ENCODE data around the gene GRM1. TPM values are rescaled to one million over a fixed set of nuclear protein-coding genes. Genes with fewer than 3 reads are reported as not detected.
A peak's percentile ranks its signal among the peaks of the same experiment; 100 is the strongest.

The GRM1 gene
- total and polyA plus RNA-seq, 8 donors: not detected

DNA sequence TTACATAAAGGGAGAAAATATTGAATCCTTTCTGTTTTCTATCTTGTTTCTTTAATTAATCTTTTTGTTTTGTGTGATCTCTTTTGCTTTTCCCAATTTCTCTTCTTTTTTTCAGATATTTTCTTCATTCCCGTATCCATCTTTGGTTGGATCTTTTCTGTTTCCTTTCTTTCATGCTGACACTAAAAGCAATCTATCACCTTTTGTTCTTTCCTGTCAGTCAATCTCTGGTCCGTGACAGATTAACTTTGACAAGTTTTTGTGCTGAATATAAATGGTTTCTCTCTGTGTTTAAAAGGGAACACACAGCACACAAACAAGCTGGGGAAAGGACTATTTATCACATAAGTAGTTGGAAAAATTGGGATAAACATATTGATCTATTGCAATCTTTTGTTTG, 162.8 kb downstream of the GRM1 start:
- no peaks in the 10 kb centered on the region for H3K36me3 ChIP-seq
- H3K4me1 ChIP-seq: no peaks in the 10 kb centered on the region
- H3K4me3 ChIP-seq: no peak overlapping the region
- intact Hi-C loops (cut with DNase I; ENCODE audit: low total_unique reads): no loop called here
- no peak for TF ChIP-seq EP300 (IDR thresholded peaks at IDR 0.05)
- no peak for TF ChIP-seq POLR2AphosphoS5 (IDR thresholded peaks at IDR 0.05)
- TF ChIP-seq, protein P1, sequence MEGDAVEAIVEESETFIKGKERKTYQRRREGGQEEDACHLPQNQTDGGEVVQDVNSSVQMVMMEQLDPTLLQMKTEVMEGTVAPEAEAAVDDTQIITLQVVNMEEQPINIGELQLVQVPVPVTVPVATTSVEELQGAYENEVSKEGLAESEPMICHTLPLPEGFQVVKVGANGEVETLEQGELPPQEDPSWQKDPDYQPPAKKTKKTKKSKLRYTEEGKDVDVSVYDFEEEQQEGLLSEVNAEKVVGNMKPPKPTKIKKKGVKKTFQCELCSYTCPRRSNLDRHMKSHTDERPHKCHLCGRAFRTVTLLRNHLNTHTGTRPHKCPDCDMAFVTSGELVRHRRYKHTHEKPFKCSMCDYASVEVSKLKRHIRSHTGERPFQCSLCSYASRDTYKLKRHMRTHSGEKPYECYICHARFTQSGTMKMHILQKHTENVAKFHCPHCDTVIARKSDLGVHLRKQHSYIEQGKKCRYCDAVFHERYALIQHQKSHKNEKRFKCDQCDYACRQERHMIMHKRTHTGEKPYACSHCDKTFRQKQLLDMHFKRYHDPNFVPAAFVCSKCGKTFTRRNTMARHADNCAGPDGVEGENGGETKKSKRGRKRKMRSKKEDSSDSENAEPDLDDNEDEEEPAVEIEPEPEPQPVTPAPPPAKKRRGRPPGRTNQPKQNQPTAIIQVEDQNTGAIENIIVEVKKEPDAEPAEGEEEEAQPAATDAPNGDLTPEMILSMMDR (IDR thresholded peaks at IDR 0.05): no peak
- no peak for TF ChIP-seq POLR2A (IDR thresholded peaks at IDR 0.05)
- no peaks in the 10 kb centered on the region for H3K27me3 ChIP-seq
- no peak overlapping the region for H3K27ac ChIP-seq
- WGBS, 5 donors: 17 to 24% (median 19%) methylated on average over 2 of the region's 2 CpGs
- no peaks in the 10 kb centered on the region for H3K9me3 ChIP-seq
- no peak for DNase-seq

DNA sequence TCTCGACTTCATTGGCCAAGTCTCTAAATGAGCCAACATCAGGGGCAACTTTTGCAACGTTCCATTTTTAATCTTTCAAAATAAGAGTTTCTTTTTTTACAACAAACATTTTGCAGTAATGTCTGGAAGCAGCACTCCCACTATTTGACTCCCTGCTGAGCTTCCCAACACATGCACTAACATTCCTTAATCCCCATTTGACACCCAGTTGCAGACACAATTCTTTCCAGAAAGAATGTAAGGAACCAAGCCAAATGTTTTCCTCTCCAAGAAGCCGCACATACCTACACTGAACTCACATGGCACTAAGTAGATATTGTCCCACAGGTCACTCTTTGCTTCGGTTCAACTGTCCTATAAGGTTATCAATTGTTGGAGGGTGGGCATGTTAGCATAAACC, 165.6 kb downstream of the GRM1 start:
- TF ChIP-seq POLR2AphosphoS5 (IDR thresholded peaks at IDR 0.05) (no peak), POLR2A (IDR thresholded peaks at IDR 0.05) (no peak), EP300 (IDR thresholded peaks at IDR 0.05) (no peak)
- TF ChIP-seq, protein P1 (IDR thresholded peaks at IDR 0.05): no peak
- intact Hi-C loops (cut with DNase I; ENCODE audit: low total_unique reads): no loop called here
- Histone ChIP-seq H3K27me3 (no peaks in the 10 kb centered on the region), H3K4me1 (no peaks in the 10 kb centered on the region), H3K27ac (no peak overlapping the region), H3K36me3 (no peaks in the 10 kb centered on the region), H3K4me3 (no peak overlapping the region), H3K9me3 (no peaks in the 10 kb centered on the region)
- no peak for DNase-seq
- 54 to 65% (median 61%) methylated on average over 4 of the region's 4 CpGs for WGBS, 5 donors

- TF ChIP-seq, protein P1 (IDR thresholded peaks at IDR 0.05): no peak
- TF ChIP-seq POLR2A (IDR thresholded peaks at IDR 0.05) (no peak), POLR2AphosphoS5 (IDR thresholded peaks at IDR 0.05) (no peak)
- intact Hi-C loops (cut with DNase I; ENCODE audit: low total_unique reads): no loop called here
- WGBS, 5 donors: 52 to 79% (median 70%) methylated on average over 2 of the region's 2 CpGs
- no peaks in the 10 kb centered on the region for H3K36me3 ChIP-seq
- no peak overlapping the region for H3K27ac ChIP-seq
- H3K4me1 ChIP-seq: no peaks in the 10 kb centered on the region
- no peaks in the 10 kb centered on the region for H3K27me3 ChIP-seq
- no peaks in the 10 kb centered on the region for H3K9me3 ChIP-seq
- DNase-seq: peak in 1 of 2 donors; percentile 65
- no peak overlapping the region for H3K4me3 ChIP-seq
Observed at GRCh38 chr6:146200176-146200575, 171.3 kb downstream of the GRM1 start.

DNA sequence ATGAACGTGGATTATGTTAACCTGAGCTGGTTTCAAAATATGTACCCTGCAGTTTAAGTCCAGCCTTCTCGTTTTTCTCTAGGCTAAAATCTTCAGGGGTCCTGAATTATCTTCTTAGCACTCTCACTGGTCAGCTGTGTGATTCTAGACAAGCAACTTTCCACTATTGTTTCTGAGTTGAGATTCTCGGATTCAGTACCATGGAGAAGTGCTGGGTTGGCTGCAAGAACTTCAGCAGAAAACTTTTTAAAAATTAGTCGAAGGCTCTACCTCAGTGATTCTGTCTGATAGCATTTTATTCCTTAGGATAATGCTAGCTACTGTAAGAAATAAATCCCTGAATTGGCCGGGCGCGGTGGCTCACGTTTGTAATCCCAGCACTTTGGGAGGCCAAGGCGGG, 173.7 kb downstream of the GRM1 start:
- intact Hi-C loops (cut with DNase I; ENCODE audit: low total_unique reads): no loop called here
- Histone ChIP-seq H3K9me3 (no peaks in the 10 kb centered on the region), H3K27me3 (no peaks in the 10 kb centered on the region), H3K4me3 (no peak overlapping the region), H3K27ac (no peak overlapping the region), H3K36me3 (no peaks in the 10 kb centered on the region), H3K4me1 (no peaks in the 10 kb centered on the region)
- WGBS, 5 donors: 76 to 79% (median 78%) methylated on average over 9 of the region's 9 CpGs
- TF ChIP-seq POLR2A (IDR thresholded peaks at IDR 0.05): no peak
- TF ChIP-seq EP300 (IDR thresholded peaks at IDR 0.05): no peak
- DNase-seq: no peak

GRCh38 chr6:146209942-146210341, 181.1 kb downstream of the GRM1 start:
- Histone ChIP-seq H3K27me3 (no peaks in the 10 kb centered on the region), H3K27ac (no peak overlapping the region), H3K9me3 (no peaks in the 10 kb centered on the region), H3K36me3 (no peaks in the 10 kb centered on the region), H3K4me1 (no peaks in the 10 kb centered on the region), H3K4me3 (no peak overlapping the region)
- DNase-seq: no peak
- WGBS, 5 donors: 73 to 89% (median 84%) methylated on average over 3 of the region's 3 CpGs
- TF ChIP-seq POLR2AphosphoS5 (IDR thresholded peaks at IDR 0.05) (no peak), EP300 (IDR thresholded peaks at IDR 0.05) (no peak), POLR2A (IDR thresholded peaks at IDR 0.05) (no peak)
- TF ChIP-seq, protein P1 (IDR thresholded peaks at IDR 0.05): no peak
- intact Hi-C loops (cut with DNase I; ENCODE audit: low total_unique reads): no loop called here

All from stomach (tissue), 9 donors.